Smooth muscle cell (in vitro differentiated cells): ENCODE results near the gene MFF. TPM values are rescaled to one million over a fixed set of nuclear protein-coding genes. Genes with fewer than 3 reads are reported as not detected.

Experiments
- DNase-seq: peaks from one replicate; lab custom pipeline; 2025; ENCODE audit not compliant: unreplicated experiment; lab: John Stamatoyannopoulos, UW
- H2AFZ ChIP-seq: fragments of 200-600 bp; sonication (generic); 2 replicates; pipeline ENCODE4 v1.6.0; 2016; ENCODE audit warnings: antibody characterized with exemption, low read depth, mild to moderate bottlenecking
- H3F3A ChIP-seq: fragments of 200-600 bp; sonication (generic); 2 replicates; pipeline ENCODE4 v1.6.0; 2017; ENCODE audit warnings: antibody characterized with exemption, low read depth
- H3K27ac ChIP-seq: fragments of 200-600 bp; sonication (generic); 2 replicates; pipeline ENCODE4 v1.5.1; 2016; ENCODE audit warnings: low read depth, mild to moderate bottlenecking
- H3K27me3 ChIP-seq: fragments of 200-600 bp; sonication (generic); 2 replicates; pipeline ENCODE4 v1.6.1; 2016; ENCODE audit warnings: low read depth, mild to moderate bottlenecking
- H3K36me3 ChIP-seq: fragments of 200-600 bp; sonication (generic); 2 replicates; pipeline ENCODE4 v1.5.1; 2016; ENCODE audit warnings: low read depth
- H3K4me1 ChIP-seq: fragments of 200-600 bp; sonication (generic); 2 replicates; pipeline ENCODE4 v1.5.1; 2016; ENCODE audit warnings: low read depth
- H3K4me2 ChIP-seq: fragments of 200-600 bp; sonication (generic); 2 replicates; pipeline ENCODE4 v1.6.0; 2016; ENCODE audit warnings: mild to moderate bottlenecking
- H3K4me3 ChIP-seq: fragments of 200-600 bp; sonication (generic); 2 replicates; pipeline ENCODE4 v1.5.1; 2016; ENCODE audit warnings: mild to moderate bottlenecking
- H3K79me2 ChIP-seq: fragments of 200-600 bp; sonication (generic); 2 replicates; pipeline ENCODE4 v1.6.0; 2016; ENCODE audit warnings: low read depth, mild to moderate bottlenecking
- H3K9ac ChIP-seq: fragments of 200-600 bp; sonication (generic); 2 replicates; pipeline ENCODE4 v1.6.0; 2016; ENCODE audit warnings: low read depth
- H3K9me3 ChIP-seq: fragments of 200-600 bp; sonication (generic); replicated peaks from 2 replicates; pipeline ENCODE4 v1.5.1; 2016; ENCODE audit warnings: low read depth
- H4K20me1 ChIP-seq: fragments of 200-600 bp; sonication (generic); 2 replicates; pipeline ENCODE4 v1.6.0; 2016; ENCODE audit warnings: low read depth
- WGBS: methylation state at CpG from one replicate; pipeline ENCODE4 v1.1.7; 2016; ENCODE audit warnings: low lambda C conversion rate; 5-methylcytosine and 5-hydroxymethylcytosine counted together
- polyA plus RNA-seq: library from polyadenylated mRNA; unstranded; fragments of >200 nt; fragmentation: Nextera tagmentation; extraction: Ambion mirVana; gene quantifications from 2 replicates; pipeline ENCODE4 v1.2.1, GENCODE V29; 2016
- total RNA-seq: library from RNA; depleted of rRNA; stranded (reverse); fragments of >200 nt; gene quantifications from 2 replicates; pipeline ENCODE4 v1.2.3, GENCODE V29; 2014
- TF ChIP-seq, protein P1 (sequence below): fragments of 200-600 bp; sonication (generic); IDR thresholded peaks from 2 replicates; pipeline ENCODE4 v1.5.1; 2017; ENCODE audit warnings: borderline replicate concordance, mild to moderate bottlenecking, antibody characterized with exemption; ENCODE audit not compliant: insufficient read depth, poor library complexity, severe bottlenecking

MFF gene
- total and polyA plus RNA-seq, 2 experiments from 2014 or later, result 106 to 121 TPM

DNA sequence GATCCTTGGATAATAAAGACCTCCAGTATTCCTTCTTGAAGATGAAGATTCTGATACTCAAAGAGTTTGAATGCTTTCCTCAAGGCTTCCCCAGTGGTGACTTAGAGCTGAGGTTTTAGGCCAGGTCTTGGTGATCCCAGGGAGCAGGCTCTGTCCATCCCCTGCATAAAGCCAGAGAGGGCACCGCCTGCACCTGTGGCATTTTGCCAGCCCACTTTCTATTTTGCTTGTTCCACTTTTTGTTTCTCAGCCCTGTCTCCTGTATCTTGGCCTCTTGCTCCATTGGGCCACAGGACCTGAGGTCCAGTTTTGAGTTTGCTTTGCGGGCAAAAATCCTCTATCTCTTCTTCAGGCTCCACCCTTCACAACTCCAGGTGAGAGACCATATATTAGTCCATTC, 69.3 kb downstream of the MFF start:
- H4K20me1 ChIP-seq, result no peaks in the 10 kb centered on the region
- H3K9ac ChIP-seq, result no peak overlapping the region
- H3K9me3 ChIP-seq, result no peaks in the 10 kb centered on the region
- 96% methylated on average over 2 of the region's 2 CpGs for WGBS
- H3K4me1 ChIP-seq, result no peaks in the 10 kb centered on the region
- TF ChIP-seq, protein P1, sequence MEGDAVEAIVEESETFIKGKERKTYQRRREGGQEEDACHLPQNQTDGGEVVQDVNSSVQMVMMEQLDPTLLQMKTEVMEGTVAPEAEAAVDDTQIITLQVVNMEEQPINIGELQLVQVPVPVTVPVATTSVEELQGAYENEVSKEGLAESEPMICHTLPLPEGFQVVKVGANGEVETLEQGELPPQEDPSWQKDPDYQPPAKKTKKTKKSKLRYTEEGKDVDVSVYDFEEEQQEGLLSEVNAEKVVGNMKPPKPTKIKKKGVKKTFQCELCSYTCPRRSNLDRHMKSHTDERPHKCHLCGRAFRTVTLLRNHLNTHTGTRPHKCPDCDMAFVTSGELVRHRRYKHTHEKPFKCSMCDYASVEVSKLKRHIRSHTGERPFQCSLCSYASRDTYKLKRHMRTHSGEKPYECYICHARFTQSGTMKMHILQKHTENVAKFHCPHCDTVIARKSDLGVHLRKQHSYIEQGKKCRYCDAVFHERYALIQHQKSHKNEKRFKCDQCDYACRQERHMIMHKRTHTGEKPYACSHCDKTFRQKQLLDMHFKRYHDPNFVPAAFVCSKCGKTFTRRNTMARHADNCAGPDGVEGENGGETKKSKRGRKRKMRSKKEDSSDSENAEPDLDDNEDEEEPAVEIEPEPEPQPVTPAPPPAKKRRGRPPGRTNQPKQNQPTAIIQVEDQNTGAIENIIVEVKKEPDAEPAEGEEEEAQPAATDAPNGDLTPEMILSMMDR, result no peak
- H3K4me3 ChIP-seq, result no peak overlapping the region
- no peaks in the 10 kb centered on the region for H3K79me2 ChIP-seq
- no peaks in the 10 kb centered on the region for H3K27me3 ChIP-seq
- H3K27ac ChIP-seq, result no peak overlapping the region
- H3F3A ChIP-seq, result no peaks in the 10 kb centered on the region
- no peak for DNase-seq
- no peak overlapping the region for H2AFZ ChIP-seq
- no peak overlapping the region for H3K4me2 ChIP-seq
- no peaks in the 10 kb centered on the region for H3K36me3 ChIP-seq

DNA sequence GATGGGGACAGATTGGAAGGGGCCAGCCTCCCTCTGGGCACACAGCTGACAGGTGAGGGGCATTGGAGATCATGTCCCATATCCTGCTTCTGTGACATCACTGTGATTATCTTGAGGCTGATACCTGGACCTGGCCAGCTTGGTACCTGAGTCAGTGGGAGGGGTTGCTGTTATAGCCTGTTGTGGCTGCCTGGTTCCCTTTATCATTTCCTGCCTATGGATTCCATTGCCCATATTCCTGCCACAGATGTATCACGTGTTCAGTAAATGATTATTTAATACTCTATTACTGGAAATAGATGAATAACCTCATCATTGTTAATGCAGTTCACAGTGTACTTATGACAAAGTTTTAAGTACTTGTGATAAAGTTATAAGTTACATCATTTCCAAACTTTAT, 70.5 kb downstream of the MFF start:
- no peak overlapping the region for H3K4me3 ChIP-seq
- no peaks in the 10 kb centered on the region for H3K9me3 ChIP-seq
- H3K79me2 ChIP-seq, result no peaks in the 10 kb centered on the region
- H3K4me2 ChIP-seq, result no peak overlapping the region
- TF ChIP-seq, protein P1, result no peak
- H3F3A ChIP-seq, result no peaks in the 10 kb centered on the region
- no peaks in the 10 kb centered on the region for H4K20me1 ChIP-seq
- H3K27ac ChIP-seq, result no peak overlapping the region
- WGBS, result 96% methylated on average over 1 of the region's 1 CpG
- H3K9ac ChIP-seq, result no peak overlapping the region
- no peak for DNase-seq
- H3K27me3 ChIP-seq, result no peaks in the 10 kb centered on the region
- H3K36me3 ChIP-seq, result no peaks in the 10 kb centered on the region
- no peaks in the 10 kb centered on the region for H3K4me1 ChIP-seq
- H2AFZ ChIP-seq, result no peak overlapping the region

DNA sequence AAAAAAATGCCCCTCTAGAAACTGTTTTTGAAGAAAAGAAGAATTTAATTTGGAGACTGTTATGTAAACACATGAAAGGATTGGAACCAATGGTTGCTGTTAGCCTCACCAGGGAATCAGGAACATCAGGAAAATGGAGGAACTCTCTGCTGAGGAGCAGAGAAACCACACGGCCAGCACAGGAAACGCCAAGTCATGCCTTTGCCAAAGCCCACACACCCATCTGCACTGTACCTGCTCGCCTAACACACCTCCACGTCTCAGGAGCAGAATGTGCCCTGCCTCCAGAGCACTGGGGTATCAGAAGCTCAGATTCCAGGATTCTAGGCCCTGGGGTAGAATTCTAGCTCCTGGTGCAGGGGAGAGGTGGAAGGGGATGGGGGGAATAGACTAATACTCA, 72.5 kb downstream of the MFF start:
- Histone ChIP-seq H3K9me3 (no peaks in the 10 kb centered on the region), H4K20me1 (no peaks in the 10 kb centered on the region), H3K79me2 (no peaks in the 10 kb centered on the region), H3K27me3 (no peaks in the 10 kb centered on the region), H3K4me3 (no peak overlapping the region), H3K36me3 (no peaks in the 10 kb centered on the region), H3K9ac (no peak overlapping the region), H3K27ac (no peak overlapping the region), H3F3A (no peaks in the 10 kb centered on the region), H3K4me1 (no peaks in the 10 kb centered on the region), H2AFZ (no peak overlapping the region), H3K4me2 (no peak overlapping the region)
- DNase-seq, result no peak
- TF ChIP-seq, protein P1, result no peak
- 80% methylated on average over 4 of the region's 4 CpGs for WGBS
